Stomach (tissue), 19 donors: ENCODE results near the gene LCE1D. TPM values are rescaled to one million over a fixed set of nuclear protein-coding genes. Genes with fewer than 3 reads are reported as not detected.

ENCODE experiments used
- DNase-seq, 2 donors: peaks; one replicate each; pipeline versions ENCODE4 v3.0.0 to v3.0.0-alpha.2; 2013 to 2019
- H3K27ac ChIP-seq, 5 donors: fragments of 200-600 bp in 4 of 5; sonication (generic) in 4 of 5; one replicate each; pipeline ENCODE4 v1.5.1; 2013 to 2019; ENCODE audit warnings: mild to moderate bottlenecking in 1 of 5, moderate library complexity in 1 of 5
- H3K27me3 ChIP-seq, 3 donors: fragments of 200-600 bp; sonication (generic); one replicate each; pipeline ENCODE4 v1.5.1; 2017 to 2019; ENCODE audit warnings: mixed run types in 1 of 3
- H3K36me3 ChIP-seq, 4 donors: fragments of 200-600 bp; sonication (generic); 1 replicate in 3 of 4; 2 replicates in 1 of 4; pipeline ENCODE4 v1.5.1; 2016 to 2019
- H3K4me1 ChIP-seq, 4 donors: fragments of 200-600 bp; sonication (generic); one replicate each; pipeline ENCODE4 v1.5.1; 2016 to 2019
- H3K4me3 ChIP-seq, 4 donors: fragments of 200-600 bp; sonication (generic) in 3 of 4; one replicate each; pipeline ENCODE4 v1.5.1; 2016 to 2019; ENCODE audit warnings: mild to moderate bottlenecking in 1 of 4
- H3K9me3 ChIP-seq, 4 donors: fragments of 200-600 bp; sonication (generic); one replicate each; pipeline ENCODE4 v1.5.1; 2016 to 2019
- CTCF ChIP-seq, 7 experiments: fragments of 450-650 bp in 4 of 7; fragments of 200-600 bp in 3 of 7; sonication (generic) in 3 of 7; IDR thresholded peaks; one replicate each; pipeline ENCODE4 v1.5.1; 2016 to 2019; ENCODE audit warnings: antibody characterized with exemption in 7 of 7, control low read depth in 2 of 7, mild to moderate bottlenecking in 1 of 7
- EP300 ChIP-seq: sonication (generic); formaldehyde crosslinking; IDR thresholded peaks from one replicate; pipeline ENCODE4 v1.6.1; 2017; ENCODE audit warnings: antibody characterized with exemption
- POLR2A ChIP-seq, 4 donors: fragments of 450-650 bp; IDR thresholded peaks; one replicate each; pipeline ENCODE4 v1.6.1; 2016; ENCODE audit warnings: antibody characterized with exemption in 4 of 4, control low read depth in 2 of 4, mild to moderate bottlenecking in 1 of 4, moderate library complexity in 1 of 4
- POLR2AphosphoS5 ChIP-seq, 3 donors: sonication (generic); formaldehyde crosslinking; IDR thresholded peaks; one replicate each; pipeline ENCODE4 v1.6.1; 2016; ENCODE audit warnings: antibody characterized with exemption in 3 of 3
- WGBS, 5 donors: extraction: QIAGEN DNeasy Blood & Tissue Kit in 3 of 5; methylation state at CpG; one replicate each; pipeline versions ENCODE4 v1.1.5 to v1.1.7; 2013 to 2018; 5-methylcytosine and 5-hydroxymethylcytosine counted together
- intact Hi-C: fragments of 100-400 bp; cut with DNase I; formaldehyde crosslinking; loops from one replicate; pipeline ENCODE4 v1.15.1; 2023; ENCODE audit warnings: low total_unique reads
- long read RNA-seq, 10 donors: transcript quantifications; one replicate each; lab custom pipeline, GENCODE V29; 2026
- polyA plus RNA-seq, 3 donors: library from polyadenylated mRNA; stranded (reverse); fragments of 200-250 nt; gene quantifications; one replicate each; pipeline ENCODE4 v1.2.3, GENCODE V29; 2013
- total RNA-seq, 5 donors: library from RNA; depleted of rRNA; stranded (reverse); fragments of >200 nt; gene quantifications; one replicate each; pipeline versions ENCODE4 v1.1.0 to v1.2.3, GENCODE V29; 2014 to 2016
- donor health status: healthy with polysubstance abuse.
- donor health status: Bipolar disorder and iron deficiency.
- donor health status: healthy.

LCE1D gene
- total RNA-seq, result not detected
- polyA plus RNA-seq, result not detected
- long read RNA-seq, donor 1, result 0 reads
- long read RNA-seq, donor 2, result 0 reads
- long read RNA-seq, donor 3, result 0 reads
- long read RNA-seq, donor 4, result 0 reads
- long read RNA-seq, donor 5, result 0 reads
- long read RNA-seq, donor 6, result 0 reads
- long read RNA-seq, donor 7, result 0 reads
- long read RNA-seq, donor 8, result 0 reads
- long read RNA-seq, donor 9, result 0 reads
- long read RNA-seq, donor 10, result 0 reads

GRCh38 chr1:152796421-152796820 is at the start of gene LCE1D:
TSS of gene LCE1D (plus strand) at chr1:152796721. CDS start at chr1:152797795, 1,074 bp downstream.
- Histone ChIP-seq H3K27ac (no peak within 1 kb of the TSS), H3K4me1 (no peaks in the 10 kb centered on the region), H3K27me3 (no peaks in the 10 kb centered on the region), H3K36me3 (no peaks in the 10 kb centered on the region), H3K4me3 (no peak within 1 kb of the TSS), H3K9me3 (no peaks in the 10 kb centered on the region)
- intact Hi-C loops, result no loop called here
- WGBS, 5 donors, result 31 to 51% (median 37%) methylated on average over 2 to 3 of the region's 3 CpGs
- DNase-seq, result no peak
- TF ChIP-seq EP300 (no peak), POLR2AphosphoS5 (IDR thresholded peaks at IDR 0.05) (no peak)

GRCh38 chr1:152747831-152748230 is 48.7 kb upstream of the LCE1D start:
- H3K27me3 ChIP-seq, result peaks cover 0 to 15% (median 0%) of the 10 kb centered on the region in 3 donors
- H3K4me3 ChIP-seq, result no peak overlapping the region
- TF ChIP-seq CTCF (IDR thresholded peaks at IDR 0.05) (no peak), POLR2AphosphoS5 (IDR thresholded peaks at IDR 0.05) (no peak), POLR2A (IDR thresholded peaks at IDR 0.05) (no peak), EP300 (no peak)
- H3K27ac ChIP-seq, result no peak overlapping the region
- DNase-seq, result no peak
- no peaks in the 10 kb centered on the region for H3K36me3 ChIP-seq
- WGBS, 5 donors, result 36 to 51% (median 49%) methylated on average over 1 of the region's 1 CpG
- intact Hi-C loops, result no loop called here
- no peaks in the 10 kb centered on the region for H3K9me3 ChIP-seq
- no peaks in the 10 kb centered on the region for H3K4me1 ChIP-seq

GRCh38 chr1:152752225-152752624 is 44.3 kb upstream of the LCE1D start:
- TF ChIP-seq EP300 (no peak), CTCF (IDR thresholded peaks at IDR 0.05) (no peak), POLR2A (IDR thresholded peaks at IDR 0.05) (no peak), POLR2AphosphoS5 (IDR thresholded peaks at IDR 0.05) (no peak)
- H3K4me3 ChIP-seq, result no peak overlapping the region
- no peak for DNase-seq
- H3K27me3 ChIP-seq, result peaks cover 0 to 20% (median 0%) of the 10 kb centered on the region in 3 donors
- no peaks in the 10 kb centered on the region for H3K9me3 ChIP-seq
- intact Hi-C loops, result no loop called here
- no peaks in the 10 kb centered on the region for H3K36me3 ChIP-seq
- WGBS, 5 donors, result 11 to 43% (median 25%) methylated on average over 1 of the region's 1 CpG
- H3K4me1 ChIP-seq, result no peaks in the 10 kb centered on the region
- no peak overlapping the region for H3K27ac ChIP-seq

GRCh38 chr1:152753586-152753985 is 42.9 kb upstream of the LCE1D start:
- Histone ChIP-seq H3K36me3 (no peaks in the 10 kb centered on the region), H3K9me3 (no peaks in the 10 kb centered on the region), H3K27me3 (peaks cover 0 to 27% (median 0%) of the 10 kb centered on the region in 3 donors), H3K4me3 (no peak overlapping the region), H3K27ac (no peak overlapping the region), H3K4me1 (no peaks in the 10 kb centered on the region)
- WGBS, 5 donors, result 17 to 41% (median 29%) methylated on average over 1 of the region's 1 CpG
- no peak for DNase-seq
- intact Hi-C loops, result no loop called here
- TF ChIP-seq POLR2A (IDR thresholded peaks at IDR 0.05) (no peak), POLR2AphosphoS5 (IDR thresholded peaks at IDR 0.05) (no peak), EP300 (no peak), CTCF (IDR thresholded peaks at IDR 0.05) (no peak)

GRCh38 chr1:152756872-152757271 is 39.6 kb upstream of the LCE1D start:
- TF ChIP-seq EP300, result no peak
- TF ChIP-seq CTCF (IDR thresholded peaks at IDR 0.05), result no peak
- no peak for TF ChIP-seq POLR2A (IDR thresholded peaks at IDR 0.05)
- no peak for TF ChIP-seq POLR2AphosphoS5 (IDR thresholded peaks at IDR 0.05)

More at GRCh38 chr1:152756872-152757271, 39.6 kb upstream of the LCE1D start:
- Histone ChIP-seq H3K27me3 (peaks cover 0 to 23% (median 0%) of the 10 kb centered on the region in 3 donors), H3K9me3 (no peaks in the 10 kb centered on the region), H3K36me3 (no peaks in the 10 kb centered on the region), H3K27ac (no peak overlapping the region), H3K4me3 (no peak overlapping the region), H3K4me1 (no peaks in the 10 kb centered on the region)
- intact Hi-C loops, result no loop called here
- no peak for DNase-seq
- 67 to 88% (median 71%) methylated on average over 1 to 2 of the region's 2 CpGs for WGBS, 5 donors
